Right atrium auricular region (tissue), 2 donors: ENCODE results near the gene STK32A. TPM values are rescaled to one million over a fixed set of nuclear protein-coding genes. Genes with fewer than 3 reads are reported as not detected.
"Not testable (repeated sequence)": the region's sequence is repeated elsewhere in the genome, so short reads cannot be mapped to it uniquely, and the experiment has no call there.

Experiments used
- DNase-seq: peaks from one replicate; pipeline ENCODE4 v3.0.0-alpha.2; 2019; ENCODE audit warnings: low spot score
- H3K27ac ChIP-seq, 2 donors: fragments of 200-600 bp; sonication (generic); 1 replicate in 1 of 2; 2 replicates in 1 of 2; pipeline ENCODE4 v1.5.1; 2016 to 2019
- H3K27me3 ChIP-seq, 2 donors: fragments of 200-600 bp; sonication (generic); one replicate each; pipeline versions ENCODE4 v1.5.1 to v1.6.0; 2017 to 2019
- H3K36me3 ChIP-seq: fragments of 200-600 bp; sonication (generic); one replicate; pipeline ENCODE4 v1.5.1; 2016
- H3K4me1 ChIP-seq, 2 donors: fragments of 200-600 bp; sonication (generic); one replicate each; pipeline versions ENCODE4 v1.5.1 to v1.6.0; 2017 to 2019
- H3K4me3 ChIP-seq, 2 donors: fragments of 200-600 bp; sonication (generic); 1 replicate in 1 of 2; 2 replicates in 1 of 2; pipeline ENCODE4 v1.5.1; 2017 to 2019; ENCODE audit warnings: mild to moderate bottlenecking in 1 of 2, moderate library complexity in 1 of 2
- H3K9me3 ChIP-seq, 2 donors: fragments of 200-600 bp; sonication (generic); one replicate each; pipeline ENCODE4 v1.5.1; 2019
- CTCF ChIP-seq, 2 donors: fragments of 200-600 bp; sonication (generic); IDR thresholded peaks; one replicate each; pipeline ENCODE4 v1.5.1; 2019; ENCODE audit warnings: antibody characterized with exemption in 2 of 2
- total RNA-seq, 2 donors: library from RNA; depleted of rRNA; stranded (reverse); fragments of >200 nt; gene quantifications; one replicate each; pipeline ENCODE4 v1.1.0, GENCODE V29; 2016

The STK32A gene
- total RNA-seq, 2 donors from 2014 or later: 0.22 to 0.39 TPM

- H3K27ac ChIP-seq: no peak overlapping the region
- no peaks in the 10 kb centered on the region for H3K36me3 ChIP-seq
- TF ChIP-seq CTCF (IDR thresholded peaks at IDR 0.05): no peak
- H3K4me3 ChIP-seq: no peak overlapping the region
- peaks cover 0 to 3% of the 10 kb centered on the region in 2 donors for H3K27me3 ChIP-seq
- no peaks in the 10 kb centered on the region for H3K4me1 ChIP-seq
- H3K9me3 ChIP-seq: no peaks in the 10 kb centered on the region
- no peak for DNase-seq
Observed at GRCh38 chr5:147240266-147240985, 5.6 kb downstream of the STK32A start.

- not testable (repeated sequence) for DNase-seq, H3K27ac ChIP-seq, H3K4me3 ChIP-seq
Observed at GRCh38 chr5:147243238-147243637, 8.4 kb downstream of the STK32A start.

GRCh38 chr5:147245381-147246165 is 10.7 kb downstream of the STK32A start:
- Histone ChIP-seq H3K36me3 (no peaks in the 10 kb centered on the region), H3K9me3 (no peaks in the 10 kb centered on the region), H3K4me1 (no peaks in the 10 kb centered on the region), H3K27ac (peak overlapping the region in 1 of 2 donors; percentile 35), H3K4me3 (no peak overlapping the region), H3K27me3 (no peaks in the 10 kb centered on the region)
- no peak for DNase-seq
- TF ChIP-seq CTCF (IDR thresholded peaks at IDR 0.05): no peak

More at GRCh38 chr5:147243238-147243637, 8.4 kb downstream of the STK32A start:
- not testable (repeated sequence) for H3K9me3 ChIP-seq, H3K27me3 ChIP-seq, H3K4me1 ChIP-seq, H3K36me3 ChIP-seq

GRCh38 chr5:147248561-147248960 is 13.7 kb downstream of the STK32A start:
- Histone ChIP-seq H3K27me3 (no peaks in the 10 kb centered on the region), H3K36me3 (no peaks in the 10 kb centered on the region), H3K9me3 (no peaks in the 10 kb centered on the region), H3K27ac (no peak overlapping the region), H3K4me3 (no peak overlapping the region), H3K4me1 (no peaks in the 10 kb centered on the region)
- TF ChIP-seq CTCF (IDR thresholded peaks at IDR 0.05): no peak
- no peak for DNase-seq

GRCh38 chr5:147259837-147260236 is 25.0 kb downstream of the STK32A start:
- no peak for DNase-seq
- TF ChIP-seq CTCF (IDR thresholded peaks at IDR 0.05): no peak
- H3K27me3 ChIP-seq: no peaks in the 10 kb centered on the region

GRCh38 chr5:147267082-147267832 is 32.4 kb downstream of the STK32A start:
- H3K27me3 ChIP-seq: no peaks in the 10 kb centered on the region
- no peak for TF ChIP-seq CTCF (IDR thresholded peaks at IDR 0.05)
- H3K27ac ChIP-seq: no peak overlapping the region
- no peaks in the 10 kb centered on the region for H3K4me1 ChIP-seq
- no peaks in the 10 kb centered on the region for H3K36me3 ChIP-seq
- H3K4me3 ChIP-seq: no peak overlapping the region
- DNase-seq: no peak
- no peaks in the 10 kb centered on the region for H3K9me3 ChIP-seq

More at GRCh38 chr5:147259837-147260236, 25.0 kb downstream of the STK32A start:
- Histone ChIP-seq H3K27ac (no peak overlapping the region), H3K4me3 (no peak overlapping the region), H3K4me1 (no peaks in the 10 kb centered on the region), H3K9me3 (no peaks in the 10 kb centered on the region), H3K36me3 (no peaks in the 10 kb centered on the region)
